ENCODE measurements around the gene SYNGR4.

The SYNGR4 gene

DNA sequence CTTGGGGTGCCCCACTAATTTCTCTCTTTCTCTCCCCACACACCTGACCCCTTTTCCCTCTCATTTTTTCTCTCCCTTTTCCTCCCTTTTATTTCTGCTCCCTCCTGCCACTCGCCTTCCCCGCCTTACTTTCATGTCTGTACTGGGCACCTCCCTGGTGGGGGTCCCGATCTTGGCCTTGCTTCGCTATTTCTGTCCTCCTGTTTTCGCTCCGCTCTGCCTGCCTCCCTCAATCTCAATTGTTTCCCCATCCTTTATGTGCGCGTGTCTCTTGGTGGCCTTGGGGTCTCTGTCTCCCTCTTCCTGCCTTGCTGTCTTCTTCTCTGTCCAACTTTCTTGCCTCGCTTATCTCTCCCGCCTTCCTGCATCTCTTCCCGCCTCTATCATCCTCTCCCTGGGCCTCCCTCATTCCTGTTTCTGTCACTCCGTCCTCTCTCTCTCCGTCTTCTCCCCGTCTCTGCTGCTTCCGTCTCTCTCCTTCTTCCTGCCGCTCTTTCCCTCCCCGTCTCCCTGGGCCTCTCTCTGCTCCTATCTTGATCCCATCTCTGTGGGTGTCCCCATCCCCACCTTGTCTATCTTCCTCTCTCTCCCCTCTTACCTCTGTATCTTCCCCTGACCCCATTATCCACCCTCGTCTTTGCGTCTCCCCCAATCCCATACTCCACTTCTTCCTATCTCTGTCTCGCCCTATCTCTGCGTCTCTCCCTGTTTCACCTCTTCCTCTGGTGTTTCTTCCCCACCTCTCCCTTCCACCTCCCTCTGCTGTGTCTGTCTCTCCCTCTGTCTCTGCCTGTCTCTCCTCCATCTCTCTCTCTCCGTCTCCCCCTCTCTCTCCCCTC lies 33.3 kb downstream of the SYNGR4 start:
- no peak for DNase-seq (ENCODE audit: low spot score)

DNA sequence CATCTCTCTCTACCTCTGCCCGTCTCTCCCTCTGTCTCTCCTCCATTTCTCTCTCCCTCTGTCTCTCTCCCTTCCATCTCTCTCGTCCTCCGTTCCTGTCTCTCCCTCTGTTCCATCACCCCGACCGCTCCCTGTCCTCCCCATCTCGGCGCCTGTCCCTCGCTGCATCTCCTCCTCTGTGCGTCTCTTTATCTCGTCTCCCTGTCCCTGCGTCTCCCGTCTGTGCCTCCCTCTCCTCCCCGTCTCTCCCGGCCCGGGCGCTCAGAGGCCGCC lies 33.9 kb downstream of the SYNGR4 start:
- no peak for DNase-seq (ENCODE audit: low spot score)

DNA sequence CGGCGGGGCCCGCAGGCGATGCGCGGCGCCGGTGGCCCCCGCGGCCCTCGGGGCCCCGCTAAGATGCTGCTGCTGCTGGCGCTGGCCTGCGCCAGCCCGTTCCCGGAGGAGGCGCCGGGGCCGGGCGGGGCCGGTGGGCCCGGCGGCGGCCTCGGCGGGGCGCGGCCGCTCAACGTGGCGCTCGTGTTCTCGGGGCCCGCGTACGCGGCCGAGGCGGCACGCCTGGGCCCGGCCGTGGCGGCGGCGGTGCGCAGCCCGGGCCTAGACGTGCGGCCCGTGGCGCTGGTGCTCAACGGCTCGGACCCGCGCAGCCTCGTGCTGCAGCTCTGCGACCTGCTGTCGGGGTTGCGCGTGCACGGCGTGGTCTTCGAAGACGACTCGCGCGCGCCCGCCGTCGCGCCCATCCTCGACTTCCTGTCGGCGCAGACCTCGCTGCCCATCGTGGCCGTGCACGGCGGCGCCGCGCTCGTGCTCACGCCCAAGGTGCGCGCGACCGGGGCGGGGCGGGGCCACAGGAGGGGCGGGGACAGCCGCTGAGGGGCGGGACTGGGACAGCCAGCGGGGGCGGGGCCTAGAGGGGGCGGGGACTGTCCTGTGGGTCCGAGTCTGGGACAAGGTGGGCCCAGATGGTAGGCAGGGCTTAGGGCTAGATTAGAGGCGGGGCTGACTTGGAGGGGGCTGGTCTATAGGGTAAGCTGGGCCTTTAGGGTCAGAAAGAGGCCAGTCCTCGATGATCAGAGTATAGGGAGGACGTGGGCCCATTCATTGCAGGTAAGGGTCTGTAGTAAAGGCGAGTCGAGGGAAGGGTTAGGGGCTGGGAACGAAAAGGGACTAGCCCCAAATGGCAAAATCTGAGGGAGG lies 34.4 kb downstream of the SYNGR4 start:
- DNase-seq (ENCODE audit: low spot score): peak; percentile 87

DNA sequence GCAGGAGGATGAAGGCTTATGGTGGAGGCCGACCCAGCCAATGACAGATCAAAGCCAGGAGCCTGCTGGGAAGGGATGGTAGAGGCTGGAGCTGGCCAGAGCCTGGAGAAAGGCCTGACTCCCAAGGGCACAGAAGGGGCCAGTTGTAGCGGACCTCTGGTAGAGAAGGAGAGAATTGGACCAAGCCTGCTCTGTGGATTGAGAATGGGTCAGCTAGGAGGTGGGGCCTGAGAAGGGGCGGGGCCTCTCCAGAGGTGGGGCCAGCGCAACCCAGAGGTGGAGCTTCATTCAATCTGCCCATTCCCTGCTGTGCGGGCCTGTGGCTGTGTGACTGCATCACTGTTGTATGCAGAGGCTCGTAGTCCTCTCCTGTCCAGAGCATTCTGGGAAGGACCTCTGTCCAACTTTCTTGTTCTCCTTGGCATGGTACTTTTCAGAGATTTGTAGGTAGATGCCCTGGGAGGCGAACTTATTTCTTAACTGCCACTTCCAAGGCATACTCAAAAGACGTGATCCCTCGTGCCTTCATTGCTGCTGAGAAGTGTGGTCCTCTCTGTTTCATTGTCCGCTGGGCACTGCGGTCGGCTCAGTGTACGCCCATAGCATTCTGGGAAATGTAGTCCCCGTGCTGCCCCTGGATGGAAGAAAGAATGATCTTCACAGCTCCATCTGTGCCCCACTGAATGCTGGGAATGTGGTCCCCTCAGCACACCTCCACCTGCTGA lies 36.0 kb downstream of the SYNGR4 start:
- DNase-seq (ENCODE audit: low spot score): no peak

DNA sequence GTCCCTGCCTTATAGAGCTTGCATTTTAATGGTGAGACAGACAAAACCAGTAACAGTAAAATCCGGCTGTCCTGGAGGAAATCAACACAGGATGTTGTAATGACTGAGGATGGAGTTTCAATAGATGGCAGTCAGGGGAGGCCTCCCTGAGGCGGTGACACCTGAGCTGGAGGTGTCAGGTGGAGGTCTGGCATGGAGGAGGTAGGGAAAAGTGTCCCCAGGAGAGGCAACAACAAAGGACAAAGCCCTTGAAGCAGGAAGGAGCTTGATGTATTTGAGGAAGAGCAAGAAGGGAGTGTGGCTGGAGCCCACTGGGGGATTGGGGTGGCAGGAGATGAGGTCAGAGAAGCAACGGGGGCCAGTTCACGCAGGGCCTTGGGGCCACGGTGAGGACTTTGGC lies 37.1 kb downstream of the SYNGR4 start:
- DNase-seq (ENCODE audit: low spot score): no peak

DNA sequence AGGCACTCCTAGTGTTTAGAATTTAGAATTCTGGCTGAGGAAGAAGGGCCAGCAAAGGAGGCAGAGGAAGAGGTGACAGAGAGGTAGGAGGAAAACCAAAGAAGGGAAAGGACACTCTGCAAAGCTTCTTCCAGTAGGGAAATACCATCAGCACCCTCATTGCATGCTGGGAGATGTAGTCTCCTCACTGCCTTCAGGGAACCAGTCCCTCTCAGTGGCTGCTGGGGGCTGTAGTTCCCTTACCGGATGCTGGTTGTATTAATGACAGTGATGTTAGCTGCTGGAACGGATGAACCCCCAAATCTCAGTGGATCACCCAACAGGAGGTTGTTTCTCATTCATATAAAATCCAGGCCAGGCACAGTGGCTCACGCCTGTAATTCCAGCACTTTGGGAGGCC lies 39.4 kb downstream of the SYNGR4 start:
- peak; percentile 63 for DNase-seq (ENCODE audit: low spot score)

DNA sequence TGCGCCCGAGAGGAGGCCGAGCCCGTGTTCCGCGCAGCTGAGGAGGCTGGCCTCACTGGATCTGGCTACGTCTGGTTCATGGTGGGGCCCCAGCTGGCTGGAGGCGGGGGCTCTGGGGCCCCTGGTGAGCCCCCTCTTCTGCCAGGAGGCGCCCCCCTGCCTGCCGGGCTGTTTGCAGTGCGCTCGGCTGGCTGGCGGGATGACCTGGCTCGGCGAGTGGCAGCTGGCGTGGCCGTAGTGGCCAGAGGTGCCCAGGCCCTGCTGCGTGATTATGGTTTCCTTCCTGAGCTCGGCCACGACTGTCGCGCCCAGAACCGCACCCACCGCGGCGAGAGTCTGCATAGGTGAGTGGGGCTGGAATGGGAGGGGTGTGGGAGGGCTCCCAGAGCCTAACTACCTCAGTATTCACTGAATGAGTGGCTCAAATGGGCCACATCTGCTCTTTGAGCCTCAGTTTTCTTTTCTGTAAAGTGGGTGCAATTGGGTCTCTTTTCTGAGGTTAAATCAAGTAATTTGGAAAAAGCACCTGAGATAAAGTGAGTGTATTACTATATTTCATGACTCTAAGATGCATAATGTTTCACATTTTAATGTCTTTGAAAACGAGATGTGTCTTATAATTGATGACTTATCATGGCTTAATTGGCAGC lies 41.0 kb downstream of the SYNGR4 start:
- no peak for DNase-seq (ENCODE audit: low spot score)

DNA sequence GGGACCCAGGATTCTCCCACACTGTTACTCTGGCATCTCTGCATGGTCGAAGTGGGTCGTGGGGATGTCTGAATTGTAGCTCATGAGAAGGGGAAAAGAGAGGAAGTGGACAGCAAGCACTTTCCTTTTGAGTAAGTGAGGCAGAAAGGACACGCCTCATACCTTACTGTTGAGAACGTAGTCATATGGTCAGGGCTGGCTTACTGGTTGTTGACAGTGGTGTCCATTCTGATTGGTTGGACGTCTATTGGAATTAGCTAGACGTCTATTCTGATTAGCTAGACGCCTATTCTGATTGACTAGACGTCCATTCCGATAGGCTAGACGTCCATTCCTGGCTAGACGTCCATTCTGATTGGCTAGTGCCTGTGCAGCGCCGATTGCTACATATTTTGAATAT lies 41.7 kb downstream of the SYNGR4 start:
- no peak for DNase-seq (ENCODE audit: low spot score)

DNA sequence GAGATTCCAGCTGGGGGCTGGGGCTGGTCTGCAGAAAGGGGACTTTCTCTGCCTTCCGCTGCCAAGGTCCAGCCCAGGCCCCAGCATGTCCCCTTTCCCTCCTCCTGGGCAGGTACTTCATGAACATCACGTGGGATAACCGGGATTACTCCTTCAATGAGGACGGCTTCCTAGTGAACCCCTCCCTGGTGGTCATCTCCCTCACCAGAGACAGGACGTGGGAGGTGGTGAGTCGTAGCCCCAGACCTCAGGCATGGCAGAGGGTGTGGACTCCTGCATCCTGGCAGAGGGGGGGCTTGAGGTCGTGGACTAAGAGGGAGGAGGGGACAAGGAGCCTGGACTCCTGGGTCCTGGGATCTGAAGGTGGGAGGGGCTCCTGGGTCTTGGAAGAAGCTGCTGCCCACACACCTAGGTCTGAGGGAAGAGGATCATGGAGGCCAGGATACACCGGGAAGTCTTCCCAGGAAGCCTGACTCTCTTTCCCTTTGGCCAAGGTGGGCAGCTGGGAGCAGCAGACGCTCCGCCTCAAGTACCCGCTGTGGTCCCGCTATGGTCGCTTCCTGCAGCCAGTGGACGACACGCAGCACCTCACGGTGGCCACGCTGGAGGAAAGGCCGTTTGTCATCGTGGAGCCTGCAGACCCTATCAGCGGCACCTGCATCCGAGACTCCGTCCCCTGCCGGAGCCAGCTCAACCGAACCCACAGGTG lies 49.9 kb downstream of the SYNGR4 start:
- no peak for DNase-seq (ENCODE audit: low spot score)

DNA sequence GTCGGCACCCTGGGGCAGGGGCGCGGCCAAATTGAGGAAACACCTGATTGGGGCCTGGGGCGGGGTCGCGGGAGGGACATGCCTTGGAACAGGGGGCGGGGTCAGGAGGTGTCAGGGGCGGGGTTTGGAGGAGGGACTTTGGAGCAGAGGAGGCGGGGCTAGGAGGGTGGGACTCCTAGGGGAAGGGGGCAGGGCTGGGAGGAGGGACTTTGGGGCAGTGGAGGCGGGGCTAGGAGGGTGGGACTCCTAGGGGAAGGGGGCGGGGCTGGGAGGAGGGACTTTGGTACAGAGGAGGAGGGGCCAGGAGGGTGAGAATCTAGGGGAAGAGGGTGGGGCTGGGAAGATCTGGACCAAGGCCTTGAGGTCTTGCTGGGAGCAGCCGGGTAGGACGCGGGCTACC lies 51.2 kb downstream of the SYNGR4 start:
- peak; percentile 78 for DNase-seq (ENCODE audit: low spot score)

DNA sequence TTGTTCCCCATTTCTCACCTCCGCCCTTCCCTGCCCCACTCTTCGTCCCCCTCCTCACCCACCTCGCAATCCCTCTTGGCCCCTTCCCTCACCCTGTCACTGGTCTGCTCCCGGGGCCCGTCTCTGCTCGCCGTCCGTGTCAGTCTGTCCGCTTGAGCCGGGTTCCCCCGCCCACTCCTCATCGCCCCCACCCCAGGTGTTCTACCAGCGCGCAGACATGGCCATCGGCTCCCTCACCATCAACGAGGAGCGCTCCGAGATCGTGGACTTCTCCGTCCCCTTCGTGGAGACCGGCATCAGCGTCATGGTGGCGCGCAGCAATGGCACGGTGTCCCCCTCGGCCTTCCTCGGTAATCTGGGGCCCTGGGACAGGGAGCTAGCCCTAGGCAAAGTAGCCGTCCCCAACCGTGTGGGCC lies 51.6 kb downstream of the SYNGR4 start:
- no peak for DNase-seq (ENCODE audit: low spot score)

DNA sequence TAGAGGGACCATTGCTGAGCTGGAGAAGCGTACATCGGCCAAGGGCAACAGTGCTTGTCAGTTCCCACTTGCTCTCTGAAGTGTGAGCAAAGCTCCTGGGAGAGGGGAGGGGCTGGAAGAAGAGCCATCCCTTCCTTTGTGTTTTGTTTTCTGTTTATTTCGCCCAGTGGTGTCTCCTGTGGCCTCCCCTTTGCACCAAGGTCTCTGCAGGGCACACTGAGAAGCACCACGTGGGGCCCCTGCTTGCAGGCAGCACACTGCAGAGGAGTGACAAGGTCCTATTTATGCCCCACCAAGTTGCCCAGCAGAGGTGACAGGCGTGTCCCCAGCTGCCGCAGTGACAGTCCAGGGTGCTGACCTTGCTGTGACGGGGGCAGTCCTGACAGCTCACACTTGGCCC lies 53.3 kb downstream of the SYNGR4 start:
- no peak for DNase-seq (ENCODE audit: low spot score)

DNA sequence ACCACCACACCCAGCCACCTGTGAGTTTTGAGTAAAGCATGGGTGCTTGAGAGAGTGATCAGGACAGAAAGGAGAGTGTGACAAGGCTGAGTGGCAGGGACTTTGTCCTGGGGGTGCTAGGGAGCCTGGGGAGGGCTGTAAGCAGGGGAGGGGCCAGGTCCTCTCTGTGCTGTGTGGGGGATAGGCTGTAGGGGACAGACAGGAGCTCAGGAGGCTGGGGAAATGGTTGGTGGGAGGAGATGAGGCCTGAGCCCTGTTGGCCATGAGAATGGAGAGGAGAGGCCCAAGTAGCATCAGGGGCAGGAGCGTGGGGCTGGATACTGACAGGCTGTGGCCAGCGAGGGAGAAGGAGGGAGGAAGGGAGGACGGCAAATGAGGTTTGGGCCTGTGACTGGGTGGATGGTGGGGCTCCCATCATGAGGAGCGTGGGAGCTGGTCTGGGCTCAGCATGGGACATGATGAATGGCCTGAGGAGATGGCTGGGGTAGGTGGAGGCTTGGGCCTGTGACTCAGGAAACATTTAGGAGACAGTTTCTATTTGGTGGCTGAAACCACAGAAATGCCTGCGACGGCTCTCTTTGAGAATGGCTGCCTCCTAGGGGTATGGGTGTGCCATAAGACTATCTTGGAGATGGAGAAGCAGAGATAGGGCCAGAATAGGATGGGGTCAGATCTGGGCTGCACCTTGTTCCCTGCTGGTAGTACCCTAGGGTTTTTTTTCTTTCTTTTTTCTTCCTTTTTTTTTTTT lies 54.3 kb downstream of the SYNGR4 start:
- no peak for DNase-seq (ENCODE audit: low spot score)

DNA sequence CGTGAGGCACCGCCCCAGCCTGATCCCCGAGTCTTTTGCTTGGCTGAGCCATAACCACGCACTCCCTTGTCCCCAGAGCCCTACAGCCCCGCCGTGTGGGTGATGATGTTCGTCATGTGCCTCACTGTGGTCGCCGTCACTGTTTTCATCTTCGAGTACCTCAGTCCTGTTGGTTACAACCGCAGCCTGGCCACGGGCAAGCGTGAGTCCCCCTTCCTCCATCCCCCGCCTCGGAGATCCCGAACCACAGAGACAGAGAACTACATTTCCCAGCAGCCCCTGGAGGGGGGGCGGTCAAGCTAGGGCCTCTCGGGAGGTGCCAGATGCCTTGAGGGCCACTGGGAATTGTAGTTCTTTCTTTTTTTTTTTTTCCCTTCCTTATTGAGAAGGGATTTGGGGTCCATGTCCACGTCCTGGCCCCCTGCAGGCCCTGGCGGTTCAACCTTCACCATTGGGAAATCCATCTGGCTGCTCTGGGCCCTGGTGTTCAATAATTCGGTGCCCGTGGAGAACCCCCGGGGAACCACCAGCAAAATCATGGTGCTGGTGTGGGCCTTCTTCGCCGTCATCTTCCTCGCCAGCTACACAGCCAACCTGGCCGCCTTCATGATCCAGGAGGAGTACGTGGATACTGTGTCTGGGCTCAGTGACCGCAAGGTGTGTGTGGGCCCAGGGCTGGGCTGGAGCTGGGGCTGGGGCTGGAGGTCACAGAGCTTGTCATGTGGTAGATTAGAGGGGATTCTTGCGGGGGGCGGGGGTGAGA lies 55.2 kb downstream of the SYNGR4 start:
- DNase-seq (ENCODE audit: low spot score): peak; percentile 82

DNA sequence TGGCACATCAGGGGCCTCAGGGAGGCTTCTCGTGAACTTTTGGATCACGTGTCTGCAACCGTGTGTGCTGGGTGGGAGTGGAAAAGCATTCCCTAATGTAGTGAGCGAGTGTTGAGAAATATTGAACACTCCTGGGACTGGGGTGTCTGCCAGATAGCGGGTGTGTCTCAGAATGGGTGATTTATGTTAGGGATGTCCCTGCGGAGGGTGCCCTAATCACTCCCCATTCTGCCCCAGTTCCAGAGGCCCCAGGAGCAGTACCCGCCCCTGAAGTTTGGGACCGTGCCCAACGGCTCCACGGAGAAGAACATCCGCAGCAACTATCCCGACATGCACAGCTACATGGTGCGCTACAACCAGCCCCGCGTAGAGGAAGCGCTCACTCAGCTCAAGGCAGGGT lies 57.4 kb downstream of the SYNGR4 start:
- DNase-seq (ENCODE audit: low spot score): no peak

DNA sequence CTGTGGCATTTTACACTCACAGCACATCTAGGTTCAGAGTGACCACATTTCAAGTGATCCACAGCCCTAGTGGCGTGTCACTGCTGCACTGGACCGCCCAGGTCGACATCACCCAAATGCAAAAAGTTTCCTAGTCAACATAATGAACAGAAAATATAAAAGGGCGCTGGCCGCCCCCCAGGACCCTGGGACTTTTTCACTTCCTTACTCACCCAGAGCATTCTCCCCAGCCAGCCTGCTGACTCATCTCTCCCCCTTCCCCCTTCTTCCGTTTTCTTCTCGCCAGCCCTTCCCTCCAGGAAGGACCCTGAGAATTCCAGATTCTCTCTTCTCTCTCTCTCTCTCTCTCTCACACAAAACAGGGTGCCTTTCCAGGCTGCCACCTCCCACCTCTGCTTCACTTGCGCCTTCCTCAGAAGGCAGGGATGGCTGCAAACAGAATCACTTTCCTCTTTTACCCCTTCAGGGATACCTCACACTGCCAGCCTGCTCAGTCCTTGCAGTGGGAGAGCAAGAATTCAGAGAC lies 60.6 kb downstream of the SYNGR4 start:
- no peak for DNase-seq (ENCODE audit: low spot score)

Measured in activated CD4-positive, alpha-beta T cell treated with anti-CD3 and anti-CD28 coated beads, Interleukin-2, Interleukin-4, amounts not matched to agents 100 ng/mL and 50 ng/mL, durations not matched to agents 16 hours and 8 hours (primary cell).